HS-27A (cell line): Measurements from ENCODE around the gene PHYHD1.
A peak's percentile ranks its signal among the peaks of the same experiment; 100 is the strongest.

ENCODE experiments used
- DNase-seq: peaks from one replicate; pipeline ENCODE4 v3.0.0-alpha.2; 2012; ENCODE audit warnings: low read depth, missing footprints

PHYHD1 gene

DNA sequence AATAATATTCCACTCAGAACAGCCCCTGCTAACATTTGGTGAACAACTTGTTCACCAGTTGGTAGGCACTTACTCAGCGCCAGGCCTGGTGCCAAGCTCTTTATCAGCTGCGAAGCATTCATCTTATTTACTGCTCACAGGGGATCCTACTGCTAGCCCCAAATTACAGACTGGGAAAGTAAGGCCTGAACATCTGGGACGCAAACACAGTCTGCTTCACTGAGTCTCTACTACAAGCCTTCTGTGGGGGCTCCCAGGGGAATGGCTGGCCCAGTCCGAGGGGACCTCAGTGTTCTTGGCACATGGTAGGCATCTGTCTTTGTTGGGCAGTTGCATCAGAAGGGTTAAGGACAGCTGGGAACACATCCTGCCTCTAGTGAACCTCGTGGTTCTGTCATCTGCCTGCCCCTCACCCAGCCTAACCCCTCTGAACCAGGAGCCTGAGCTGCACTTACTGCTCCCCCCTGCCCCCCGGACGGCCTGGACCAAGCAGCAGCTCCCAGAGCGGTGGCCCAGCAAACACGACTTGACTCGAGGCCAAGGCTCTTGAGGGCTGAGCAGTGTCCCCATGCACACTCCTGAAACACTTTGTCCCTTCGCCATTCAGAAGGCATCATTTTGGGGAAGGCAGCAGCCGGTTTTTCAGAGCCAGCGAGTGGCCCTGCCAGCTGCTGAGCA is at the start of gene PHYHD1:
Gene PHYHD1, plus strand, starts transcription at position 602 of the 678 bp plus-strand sequence. CDS start 1,342 bp downstream, outside the sequence.
- DNase-seq: no peak

DNA sequence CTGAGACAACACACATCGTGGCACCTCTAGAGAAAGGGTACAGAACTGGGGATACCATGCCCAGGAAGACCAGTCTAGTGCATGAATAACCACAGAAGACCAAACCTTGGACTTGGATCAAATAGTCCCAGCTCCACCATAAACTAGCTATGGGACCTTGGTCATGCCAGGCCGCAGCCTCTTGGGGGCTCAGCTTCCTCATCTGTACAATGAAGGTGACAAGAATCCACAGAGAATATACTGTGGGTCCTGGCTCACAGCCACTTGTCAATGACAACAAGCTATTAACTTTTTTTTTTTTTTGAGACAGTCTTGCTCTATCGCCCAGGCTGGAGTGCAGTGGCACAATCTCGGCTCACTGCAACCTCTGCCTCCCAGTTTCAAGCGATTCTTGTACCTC is 42.9 kb upstream of the PHYHD1 start:
- DNase-seq: no peak

DNA sequence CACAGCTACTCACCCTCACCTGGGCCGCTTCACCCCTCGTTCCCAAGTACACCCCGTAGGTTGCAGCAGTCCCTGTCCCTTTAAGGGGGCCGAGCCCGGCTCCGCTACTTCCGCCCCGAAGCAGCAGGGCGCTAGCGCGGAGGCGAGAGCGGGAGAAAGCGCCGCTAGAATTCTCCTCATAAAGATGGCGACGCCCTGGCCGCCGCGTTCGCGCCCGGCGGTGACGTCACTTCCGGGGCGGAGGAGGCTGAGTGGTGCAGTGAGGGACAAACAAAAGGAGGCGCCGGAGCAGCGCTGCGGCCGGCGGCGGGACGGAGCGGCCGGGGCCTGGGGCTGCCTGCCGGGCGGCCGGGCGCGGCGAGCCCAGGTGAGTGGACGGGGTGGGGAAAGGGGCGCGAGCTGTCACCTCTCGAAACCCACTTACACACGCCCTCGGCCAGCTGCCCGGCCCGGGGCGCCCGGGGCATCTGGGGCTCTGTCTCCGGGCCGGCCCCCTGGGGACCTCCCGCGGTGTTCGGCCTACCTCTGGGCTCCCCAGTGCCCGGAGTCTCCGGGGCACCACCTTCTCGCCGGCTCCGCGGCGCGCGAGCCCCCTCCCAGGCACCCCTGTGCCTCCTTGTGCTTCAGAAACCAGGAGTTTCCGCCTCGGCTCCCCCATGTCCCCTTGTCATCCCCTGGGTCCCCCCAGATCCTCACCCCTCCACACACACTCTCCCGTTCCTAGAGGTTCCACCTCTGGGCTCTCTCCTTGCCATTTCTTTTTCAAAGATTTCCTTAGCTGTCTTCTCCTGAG is 38.7 kb upstream of the PHYHD1 start, which contains the start of the genes KYAT1 and LRRC8A:
Gene KYAT1, minus strand, starts transcription at position 67 of the 793 bp plus-strand sequence. CDS start 36,545 bp downstream, outside the sequence.
Gene LRRC8A, plus strand, starts transcription at position 250 of the 793 bp plus-strand sequence. CDS start 25,032 bp downstream, outside the sequence.
- peak; percentile 88 for DNase-seq

DNA sequence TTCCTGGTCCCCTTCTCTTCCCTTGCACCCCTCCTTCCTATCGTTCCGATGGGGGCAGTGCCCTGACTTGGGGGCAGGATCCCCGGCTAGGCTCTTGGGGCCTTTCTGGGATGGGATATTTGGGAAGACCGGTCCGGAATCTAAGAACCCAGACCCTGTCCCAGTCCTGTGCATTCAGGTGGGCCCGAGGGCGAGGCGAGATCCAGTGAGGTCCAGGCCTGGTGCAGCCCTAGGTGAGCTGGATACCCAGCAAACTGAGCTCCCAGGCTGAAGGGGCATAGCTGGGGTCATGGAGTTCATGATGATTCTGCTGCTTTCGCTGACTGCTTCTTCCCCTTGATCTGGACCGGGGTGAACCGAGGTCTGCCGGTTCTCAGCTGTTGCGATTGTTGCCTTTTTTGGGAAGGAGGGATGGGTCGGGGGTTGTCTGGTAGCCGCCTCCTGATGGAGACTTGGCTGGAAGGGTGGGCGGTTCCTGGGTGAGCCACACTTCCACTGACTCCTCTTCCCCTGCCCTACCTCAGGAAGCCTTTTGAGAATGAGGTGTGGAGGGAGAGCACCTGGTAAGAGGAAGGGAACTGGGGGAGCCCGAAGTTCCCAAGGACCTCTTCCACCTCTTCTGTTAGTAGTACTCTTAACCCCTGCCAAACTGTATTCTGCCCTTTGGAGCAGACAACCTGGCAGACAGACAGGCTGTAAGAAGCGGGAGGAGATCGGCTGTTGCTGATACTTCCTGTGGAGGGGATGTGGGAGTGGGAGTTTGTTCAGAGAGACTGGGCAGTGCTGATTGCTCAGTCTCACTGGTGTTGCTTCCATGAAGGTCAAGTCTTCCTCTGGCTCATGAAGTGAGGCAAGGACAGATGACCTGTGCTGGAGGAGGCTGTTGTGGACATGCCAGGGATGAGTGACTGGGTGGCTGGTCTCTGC is 37.8 kb upstream of the PHYHD1 start:
- DNase-seq: no peak

DNA sequence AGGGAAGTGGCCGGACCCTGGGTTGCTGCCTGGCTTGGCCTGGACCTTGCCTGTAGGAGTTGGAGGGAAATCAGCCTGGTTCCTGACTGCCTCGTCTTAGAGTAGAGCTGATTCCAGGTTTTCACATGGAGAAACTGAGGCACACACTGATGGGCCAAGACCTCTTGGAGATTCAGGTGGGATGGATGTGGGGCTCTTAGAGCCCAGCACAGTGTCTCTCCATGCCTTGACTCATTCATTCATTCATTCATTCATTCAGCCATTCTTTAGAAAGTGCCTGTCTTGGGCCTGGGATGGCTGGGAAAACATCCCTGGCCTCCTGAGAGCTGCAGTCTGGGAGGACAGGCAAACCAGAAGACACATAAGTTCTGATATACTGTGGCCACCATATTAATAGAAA is 36.6 kb upstream of the PHYHD1 start:
- no peak for DNase-seq

DNA sequence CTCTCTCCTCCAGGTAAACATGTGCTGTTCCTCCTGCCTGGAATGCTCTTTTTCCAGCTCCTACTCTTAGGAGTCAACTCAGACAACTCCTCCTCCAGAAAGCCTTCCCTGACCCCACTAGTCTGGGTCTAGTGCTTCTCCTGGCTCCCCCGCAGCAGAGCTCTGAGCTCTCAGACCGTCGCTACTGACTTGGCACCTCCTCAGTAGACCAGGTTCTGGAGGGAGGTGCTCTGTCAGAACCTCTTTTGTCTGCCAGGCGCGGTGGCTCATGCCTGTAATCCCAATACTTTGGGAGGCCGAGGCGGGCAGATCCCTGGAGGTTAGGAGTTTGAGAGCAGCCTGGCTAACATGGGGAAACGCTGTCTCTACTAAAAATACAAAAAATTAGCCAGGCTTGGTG is 35.4 kb upstream of the PHYHD1 start:
- no peak for DNase-seq

DNA sequence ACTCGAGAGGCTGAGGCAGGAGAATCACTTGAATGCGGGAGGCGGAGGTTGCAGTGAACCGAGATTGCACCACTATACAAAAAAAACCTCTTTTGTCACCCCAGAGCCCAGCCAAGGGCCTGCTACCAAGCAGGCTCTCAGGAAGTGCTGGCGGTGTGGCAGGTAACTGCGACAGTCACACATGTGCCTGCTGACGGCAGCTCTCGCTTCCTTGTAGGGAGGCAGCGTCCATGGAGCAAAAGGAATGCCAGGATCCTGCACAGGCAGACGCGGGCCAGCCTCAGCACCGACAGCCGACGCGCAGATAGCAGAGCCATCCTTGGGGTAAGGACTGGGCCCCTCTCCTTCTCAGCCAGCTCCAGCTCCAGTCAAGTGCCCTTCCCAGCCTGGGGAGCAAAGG is 35.0 kb upstream of the PHYHD1 start:
- DNase-seq: no peak

DNA sequence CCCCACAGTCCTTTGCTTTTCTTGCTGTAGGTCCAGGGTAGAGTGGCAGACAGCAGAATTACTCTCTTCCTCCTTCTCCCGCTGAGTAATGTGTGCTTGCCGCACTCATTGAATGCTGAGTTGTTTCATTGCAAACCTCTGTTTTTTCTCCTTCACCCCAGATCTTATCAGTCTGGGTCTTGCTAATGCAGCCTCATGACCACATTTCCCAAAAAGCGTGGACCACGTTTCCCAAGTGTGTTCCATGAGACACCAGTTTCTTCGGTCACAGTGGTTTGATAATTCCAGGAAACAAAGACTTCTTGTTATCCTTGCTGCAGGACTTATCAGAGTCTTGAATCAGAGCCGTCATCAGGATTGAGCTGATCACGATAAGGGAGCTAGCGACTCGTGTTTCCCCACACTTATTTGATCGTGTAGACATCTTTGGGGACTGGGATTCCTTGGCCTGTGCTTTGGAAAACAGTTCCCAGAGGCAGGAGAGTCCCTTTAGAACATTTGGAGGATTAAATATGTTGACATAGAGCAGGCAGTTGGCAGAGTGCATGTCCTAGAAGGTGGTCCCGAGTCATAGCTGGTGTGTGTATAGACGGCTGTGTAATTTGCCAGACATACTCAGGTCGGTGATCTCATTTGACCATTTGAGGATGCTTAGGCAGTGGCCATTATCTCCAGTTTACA is 34.4 kb upstream of the PHYHD1 start:
- no peak for DNase-seq

DNA sequence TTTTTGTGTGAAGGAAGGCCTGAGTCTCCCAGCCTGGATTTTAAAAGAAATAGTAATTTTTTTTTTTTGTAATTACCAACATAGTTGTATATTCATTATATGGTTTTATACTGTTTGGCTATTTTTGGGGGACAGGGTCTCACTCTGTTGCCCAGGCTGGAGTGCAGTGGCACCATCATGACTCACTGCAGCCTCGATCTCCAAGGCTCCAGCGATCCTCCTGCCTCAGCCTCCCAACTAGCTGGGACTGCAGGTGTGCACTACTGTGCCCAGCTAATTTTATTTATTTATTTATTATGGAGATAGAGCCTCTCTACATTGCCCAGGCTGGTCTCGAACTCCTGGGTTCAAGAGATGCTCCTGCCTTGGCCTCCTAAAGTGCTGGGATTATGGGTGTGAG is 33.7 kb upstream of the PHYHD1 start:
- DNase-seq: no peak

DNA sequence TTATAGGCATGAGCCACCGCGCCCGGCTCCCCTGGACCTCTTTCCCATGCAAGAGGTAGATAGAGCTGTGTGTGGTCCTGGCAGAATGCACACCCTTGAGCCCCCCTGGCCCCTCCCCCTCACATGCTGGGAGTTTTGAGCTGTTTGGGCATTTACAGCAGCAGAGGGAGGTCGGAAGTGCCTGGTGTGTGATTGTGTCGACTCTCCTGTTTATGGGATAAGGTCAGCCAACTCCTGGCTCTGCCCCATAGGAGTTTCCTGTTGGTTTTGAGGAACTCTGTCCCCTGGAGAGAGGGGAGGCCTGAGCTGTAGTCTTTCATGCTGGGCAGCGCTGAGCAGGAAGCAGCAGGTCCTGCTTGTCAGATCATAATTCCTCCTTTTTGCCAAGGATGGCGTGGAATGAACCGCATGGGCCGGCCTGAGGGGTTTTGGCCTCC is 32.9 kb upstream of the PHYHD1 start:
- no peak for DNase-seq

DNA sequence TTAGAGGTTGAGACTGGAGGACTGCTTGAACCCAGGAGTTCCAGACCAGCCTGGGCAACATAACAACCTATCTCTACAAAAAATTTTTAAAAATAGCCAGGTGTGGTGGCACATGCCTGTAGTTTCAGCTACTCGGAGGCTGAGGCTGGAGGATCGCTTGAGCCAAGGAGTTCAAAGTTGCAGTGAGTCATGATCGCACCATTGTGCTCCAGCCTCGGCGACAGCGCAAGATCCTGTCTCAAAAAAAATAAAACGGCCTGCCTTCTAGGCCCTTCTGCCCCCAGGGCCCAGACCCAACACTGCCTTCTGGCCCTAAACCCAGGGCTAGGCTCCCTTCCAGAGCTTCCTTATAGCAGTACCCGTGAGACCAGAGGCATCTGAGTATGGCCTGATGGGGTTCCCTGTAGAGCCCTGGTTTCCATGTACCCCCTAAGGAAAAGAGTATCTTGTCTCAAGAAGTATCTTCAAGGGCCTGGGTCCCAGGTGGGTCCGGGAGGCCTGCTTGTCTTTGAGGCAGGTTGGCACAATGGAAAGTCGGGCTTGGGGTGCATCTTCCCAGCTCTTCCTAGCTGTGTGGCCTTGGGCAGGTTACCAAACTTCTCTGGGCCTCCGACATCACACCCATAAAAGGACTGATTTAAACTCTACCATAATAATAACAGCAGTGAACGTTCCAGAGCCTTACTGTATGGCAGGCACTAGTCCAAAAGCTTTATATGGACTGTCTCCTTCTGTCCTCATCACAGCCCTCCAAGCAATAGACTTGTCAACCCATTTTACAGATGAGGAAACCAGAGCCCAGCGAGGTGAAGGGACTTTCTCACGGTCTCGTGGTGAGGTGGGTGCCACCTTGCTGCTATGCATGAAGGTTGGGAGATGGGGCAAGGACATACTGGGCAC is 29.2 kb upstream of the PHYHD1 start:
- no peak for DNase-seq

DNA sequence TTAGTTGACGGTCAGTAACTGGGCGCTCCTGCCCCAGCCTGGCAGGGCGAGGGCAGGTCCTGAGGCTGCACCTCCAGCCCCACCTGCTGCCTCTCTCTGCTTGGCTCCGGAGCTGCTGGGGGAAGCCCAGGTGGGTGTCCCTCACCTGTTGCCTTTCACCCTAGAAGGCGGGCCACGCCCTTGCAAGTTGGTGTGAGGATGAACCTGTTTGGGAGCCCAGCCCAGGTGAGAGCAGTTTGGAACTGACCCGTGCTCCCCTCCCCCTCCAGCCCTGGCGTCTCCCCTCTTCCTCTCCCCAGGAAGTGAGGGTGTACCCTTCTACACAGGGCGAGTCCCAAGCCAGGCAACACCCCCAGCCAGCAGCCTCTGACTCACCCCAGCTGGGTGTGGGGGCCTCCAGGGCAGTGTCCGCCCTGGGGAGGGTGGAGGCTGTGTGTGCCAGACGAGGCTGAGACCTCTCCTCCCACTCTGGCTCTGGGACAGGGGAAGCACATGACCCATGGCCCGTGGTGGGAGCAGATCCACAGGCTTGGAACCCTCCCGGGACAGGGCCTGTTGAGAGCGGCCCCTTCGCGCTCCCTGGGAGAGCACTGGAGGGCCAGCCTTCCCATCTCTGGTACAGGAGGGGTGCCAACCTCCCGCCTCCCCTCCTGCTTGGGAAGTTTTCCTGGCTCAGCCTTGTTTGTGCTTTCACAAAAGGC is 28.4 kb upstream of the PHYHD1 start:
- DNase-seq: peak; percentile 75

DNA sequence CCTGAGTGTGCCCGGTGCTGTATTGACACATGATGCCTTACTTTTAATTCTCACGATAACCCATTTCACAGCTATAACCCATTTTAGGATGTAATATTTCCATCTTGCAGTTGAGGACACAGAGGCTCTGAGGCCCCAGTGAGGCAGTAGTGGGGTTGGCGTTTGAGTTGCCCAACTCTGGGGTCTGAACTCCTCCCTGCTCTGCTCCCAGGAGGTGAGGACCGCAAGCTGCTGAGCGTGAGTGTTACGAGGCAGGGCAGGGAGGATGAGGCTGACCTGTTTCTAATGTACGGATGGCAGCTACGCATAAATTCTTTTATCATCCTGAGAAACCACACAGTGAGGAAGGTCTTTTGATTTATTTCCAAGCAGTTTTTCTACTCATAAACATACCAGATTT is 27.4 kb upstream of the PHYHD1 start:
- no peak for DNase-seq

DNA sequence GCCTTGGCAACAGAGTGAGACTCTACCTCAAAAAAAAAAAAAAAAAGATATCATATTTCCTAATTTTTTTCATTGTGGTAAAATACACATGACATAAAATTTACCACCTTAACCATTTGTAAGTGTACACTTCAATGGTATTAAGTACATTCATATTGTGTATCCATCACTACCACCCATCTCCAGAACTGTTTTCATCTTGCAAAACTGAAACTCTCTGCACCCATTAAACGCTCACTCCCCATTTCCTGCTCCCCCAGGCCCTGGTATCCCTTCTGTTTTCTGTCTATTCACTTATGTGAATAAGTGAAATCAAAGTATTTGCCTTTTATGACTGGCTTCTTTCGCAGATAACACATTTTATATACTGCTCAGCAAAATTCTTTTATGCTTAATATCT is 26.0 kb upstream of the PHYHD1 start:
- DNase-seq: no peak

DNA sequence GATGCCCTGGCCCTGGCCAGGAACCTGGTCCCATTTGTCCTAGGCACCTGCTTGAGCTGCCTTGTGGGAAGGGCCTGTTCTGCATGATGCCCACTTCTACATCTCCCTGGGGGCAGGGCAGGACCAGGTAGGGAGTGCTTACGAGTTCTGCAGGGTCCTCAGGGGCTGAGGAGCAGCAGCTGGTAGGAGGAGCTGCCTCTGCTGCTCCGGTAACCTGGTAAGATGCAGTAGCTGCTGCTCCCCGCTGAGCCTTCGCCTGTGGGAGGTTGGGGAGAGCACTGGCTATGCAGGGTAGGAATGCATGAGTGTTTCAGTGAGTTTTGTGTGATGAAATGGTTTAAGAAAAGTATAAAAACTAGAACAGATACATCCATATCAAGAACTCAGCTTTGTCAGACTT is 25.2 kb upstream of the PHYHD1 start:
- DNase-seq: no peak

DNA sequence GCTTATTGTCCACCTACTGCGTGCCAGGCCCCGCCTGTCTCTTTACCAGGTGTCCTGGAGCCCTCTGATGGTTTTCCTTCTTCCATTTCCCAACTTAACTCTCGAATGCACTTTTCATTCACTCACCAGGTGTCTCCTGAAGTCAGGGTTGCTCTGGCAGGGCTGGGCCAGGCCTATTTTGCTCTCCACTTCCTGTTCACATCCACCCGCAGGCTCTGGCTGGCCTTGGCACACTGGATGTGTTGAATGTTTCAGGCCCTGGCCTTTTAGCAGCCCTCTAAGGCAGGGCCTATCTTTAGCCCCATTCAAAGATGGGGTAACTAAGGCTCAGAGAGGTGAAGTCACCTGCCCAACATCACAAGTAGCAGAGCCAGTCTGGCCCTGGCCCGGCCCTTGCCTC is 22.4 kb upstream of the PHYHD1 start:
- DNase-seq: no peak

DNA sequence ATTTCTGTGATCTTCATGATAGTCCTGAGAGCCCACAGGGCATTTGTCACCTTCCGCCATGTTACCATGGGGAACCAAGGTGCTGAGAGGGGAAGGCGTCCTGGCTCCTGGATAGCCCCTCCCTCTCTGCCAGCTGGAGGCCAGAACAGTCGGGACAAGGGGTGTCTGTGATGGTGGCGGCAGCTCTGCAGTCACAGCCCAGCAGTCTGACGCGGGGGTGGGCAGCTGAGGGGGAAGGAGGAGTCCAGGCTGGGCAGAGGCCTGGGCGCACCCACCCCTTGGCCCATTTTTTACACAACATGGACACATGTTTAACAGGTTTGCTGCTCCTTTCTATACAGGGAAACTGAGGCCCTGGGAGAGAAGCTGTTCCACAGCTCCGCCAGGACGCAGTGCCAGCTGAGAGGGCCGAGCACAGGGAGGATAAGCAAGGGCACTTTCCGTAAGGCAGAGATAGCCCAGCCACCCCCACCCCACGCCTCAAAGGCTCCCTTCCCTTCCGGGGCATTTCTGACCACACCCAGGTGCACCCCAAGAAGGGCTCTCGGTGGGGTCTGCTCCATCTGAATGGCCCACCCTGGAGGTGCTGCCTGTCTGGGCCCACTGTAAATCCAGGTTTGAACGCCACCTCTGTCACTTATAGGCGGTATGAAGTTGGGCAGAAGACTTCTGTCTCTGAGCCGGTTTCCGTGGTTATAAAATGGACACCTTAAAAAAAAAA is 21.8 kb upstream of the PHYHD1 start:
- no peak for DNase-seq

DNA sequence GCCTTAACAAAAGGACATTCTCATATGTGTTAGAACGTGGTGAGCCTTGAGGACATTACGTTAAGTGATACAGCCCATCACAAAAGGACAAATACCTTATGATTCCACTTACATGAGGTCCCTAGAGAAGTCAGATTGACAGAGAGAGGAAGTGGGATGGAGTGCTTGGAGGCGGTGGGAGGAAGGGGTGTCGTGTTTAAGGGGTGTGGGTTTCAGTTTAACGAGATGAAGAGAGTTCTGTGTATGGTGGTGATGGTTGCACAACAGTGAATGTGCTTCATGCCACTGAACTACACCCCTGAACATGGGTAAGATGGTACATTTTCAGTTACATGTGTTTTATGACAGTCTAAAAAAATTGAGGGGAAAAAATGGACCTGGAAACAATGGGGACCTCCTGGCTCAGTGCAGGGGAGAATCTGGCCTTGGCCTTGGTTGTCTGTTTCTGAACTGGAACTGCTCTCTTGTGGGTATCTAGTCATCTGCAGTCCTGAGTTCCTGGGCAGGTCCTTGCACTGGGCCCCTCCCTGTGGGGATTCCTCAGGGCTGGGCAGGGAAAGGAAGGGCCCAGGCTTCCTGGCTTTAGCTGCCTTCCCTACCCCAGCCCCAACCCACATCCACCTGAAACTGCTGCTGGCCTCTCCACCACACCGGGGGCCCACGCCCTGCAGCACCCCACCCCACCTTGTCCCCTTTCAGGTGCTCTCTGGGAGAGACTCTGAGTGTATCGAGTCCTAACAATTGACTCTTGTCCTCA is 21.0 kb upstream of the PHYHD1 start:
- DNase-seq: no peak
